Posterior vena cava (tissue), 2 donors: ENCODE data around the gene U2AF1L4. TPM values are rescaled to one million over a fixed set of nuclear protein-coding genes. Genes with fewer than 3 reads are reported as not detected.
A peak's percentile ranks its signal among the peaks of the same experiment; 100 is the strongest.
"Not testable (repeated sequence)": the region's sequence is repeated elsewhere in the genome, so short reads cannot be mapped to it uniquely, and the experiment has no call there.

Experiments used
- DNase-seq: peaks from one replicate; pipeline ENCODE4 v3.0.0-alpha.2; 2020; ENCODE audit warnings: low spot score
- intact Hi-C, 2 donors: fragments of 100-400 bp; cut with DNase I; formaldehyde crosslinking; loops; one replicate each; pipeline versions ENCODE4 v1.14.1 to v1.14.2; 2022 to 2023
- total RNA-seq, 2 donors: library from RNA; stranded (reverse); fragmentation: NEBNext Ultra II Directional; extraction: Animal tissue kit (Norgen Biotek cat#: 25700); gene quantifications; one replicate each; pipeline ENCODE4 v1.2.1, GENCODE V29; 2021
- donor health status: DM: yes; HTN: yes; CAD: no.
- donor health status: DM: yes; HTN: yes; CAD: no.

Gene U2AF1L4
- total RNA-seq, 2 donors from 2014 or later = 13.8 to 18.7 TPM

DNA sequence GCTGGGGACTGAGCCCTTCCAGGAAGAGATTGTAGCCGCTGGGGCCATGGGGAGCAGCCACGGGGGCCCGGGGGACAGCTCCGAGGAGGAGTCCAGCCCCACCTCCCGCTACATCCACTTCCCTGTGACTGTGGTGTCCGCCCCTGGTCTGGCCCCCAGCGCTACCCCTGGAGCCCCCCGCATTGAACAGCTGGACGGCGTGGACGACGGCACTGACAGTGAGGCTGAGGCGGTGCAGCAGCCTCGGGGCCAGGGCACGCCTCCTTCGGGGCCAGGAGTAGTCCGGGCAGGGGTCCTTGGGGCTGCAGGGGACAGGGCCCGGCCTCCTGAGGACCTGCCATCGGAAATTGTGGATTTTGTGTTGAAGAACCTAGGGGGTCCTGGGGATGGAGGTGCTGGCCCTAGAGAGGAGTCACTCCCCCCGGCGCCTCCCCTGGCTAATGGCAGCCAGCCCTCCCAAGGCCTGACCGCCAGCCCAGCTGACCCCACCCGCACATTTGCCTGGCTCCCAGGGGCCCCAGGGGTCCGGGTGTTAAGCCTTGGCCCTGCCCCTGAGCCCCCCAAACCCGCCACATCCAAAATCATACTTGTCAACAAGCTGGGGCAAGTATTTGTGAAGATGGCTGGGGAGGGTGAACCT, 12.6 kb downstream of the U2AF1L4 start:
- intact Hi-C loops = no loop called here
- DNase-seq = peak; percentile 80

DNA sequence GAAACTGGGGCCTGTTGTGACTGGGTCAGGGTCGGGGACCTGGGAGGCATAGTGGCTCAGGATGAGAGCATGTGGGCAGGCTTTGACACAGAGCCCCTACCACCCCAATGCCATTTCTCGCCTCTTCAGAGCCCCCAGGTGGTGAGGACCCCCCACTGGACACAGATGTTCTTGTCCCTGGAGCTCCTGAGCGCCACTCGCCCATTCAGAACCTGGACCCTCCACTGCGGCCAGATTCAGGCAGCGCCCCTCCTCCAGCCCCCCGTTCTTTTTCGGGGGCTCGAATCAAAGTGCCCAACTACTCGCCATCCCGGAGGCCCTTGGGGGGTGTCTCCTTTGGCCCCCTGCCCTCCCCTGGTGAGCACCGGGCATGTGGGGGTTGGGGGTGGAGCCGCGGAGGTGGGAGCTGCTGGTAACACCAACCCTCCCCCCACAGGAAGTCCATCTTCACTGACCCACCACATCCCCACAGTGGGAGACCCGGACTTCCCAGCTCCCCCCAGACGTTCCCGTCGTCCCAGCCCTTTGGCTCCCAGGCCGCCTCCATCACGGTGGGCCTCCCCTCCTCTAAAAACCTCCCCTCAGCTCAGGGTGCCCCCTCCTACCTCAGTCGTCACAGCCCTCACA, 13.3 kb downstream of the U2AF1L4 start:
- DNase-seq = no peak
- intact Hi-C loops = no loop called here

DNA sequence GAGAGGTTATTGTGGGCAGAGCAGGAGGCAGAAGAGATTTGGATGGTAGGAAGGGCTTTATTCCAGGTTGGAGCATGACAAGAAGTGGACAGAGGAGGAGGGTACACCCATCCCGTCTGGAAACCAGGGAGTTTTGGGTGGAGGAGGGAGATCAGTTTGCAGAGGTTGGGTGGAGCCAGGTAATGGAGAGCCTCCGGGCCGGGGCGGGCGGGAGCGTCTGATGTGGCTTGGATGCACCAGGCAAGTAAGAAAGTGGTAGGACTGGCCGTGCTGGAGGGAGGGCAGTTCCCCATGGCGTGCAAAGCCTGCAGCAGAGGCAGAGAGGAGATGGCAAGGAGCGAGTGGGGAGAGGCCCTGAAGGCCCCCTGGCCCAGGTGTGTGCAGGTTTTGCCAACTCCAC, 13.9 kb downstream of the U2AF1L4 start:
- DNase-seq = no peak
- intact Hi-C loops = no loop called here

DNA sequence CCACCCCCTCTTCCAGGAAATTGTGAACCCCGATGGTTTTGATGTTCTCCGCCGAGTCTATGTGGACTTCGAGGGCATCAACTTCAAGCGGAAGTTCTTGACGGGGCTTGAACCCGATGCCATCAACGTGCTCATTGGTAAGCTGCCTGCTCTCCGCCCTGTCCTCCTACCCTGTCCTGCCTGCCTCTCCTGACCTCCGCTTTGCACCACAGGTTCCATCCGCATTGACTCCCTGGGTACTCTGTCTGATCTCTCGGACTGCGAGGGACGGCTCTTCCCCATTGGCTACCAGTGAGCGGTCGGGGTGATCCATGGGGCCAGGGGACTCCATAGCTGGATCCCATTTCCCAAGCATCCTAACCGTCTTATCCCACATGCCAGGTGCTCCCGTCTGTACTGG, 14.9 kb downstream of the U2AF1L4 start:
- intact Hi-C loops = no loop called here

DNA sequence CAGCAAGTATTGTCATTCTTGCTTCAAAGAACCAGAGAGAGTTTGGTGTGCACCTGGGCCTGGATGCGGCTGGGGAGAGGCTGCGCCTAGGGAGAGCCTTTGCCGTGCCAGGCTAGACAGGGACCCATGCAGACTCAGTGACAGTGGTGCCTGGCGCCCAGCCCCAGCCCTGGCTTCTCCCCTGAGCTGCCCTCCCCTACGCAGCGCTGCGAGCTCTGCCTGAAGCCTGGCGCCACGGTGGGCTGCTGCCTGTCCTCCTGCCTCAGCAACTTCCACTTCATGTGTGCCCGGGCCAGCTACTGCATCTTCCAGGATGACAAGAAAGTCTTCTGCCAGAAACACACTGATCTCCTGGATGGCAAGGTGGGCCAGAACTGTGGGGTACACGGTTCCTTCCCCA, 15.5 kb downstream of the U2AF1L4 start:
- no peak for DNase-seq
- intact Hi-C loops = no loop called here

More for the DNA sequence above, 14.9 kb downstream of the U2AF1L4 start:
- DNase-seq = no peak

DNA sequence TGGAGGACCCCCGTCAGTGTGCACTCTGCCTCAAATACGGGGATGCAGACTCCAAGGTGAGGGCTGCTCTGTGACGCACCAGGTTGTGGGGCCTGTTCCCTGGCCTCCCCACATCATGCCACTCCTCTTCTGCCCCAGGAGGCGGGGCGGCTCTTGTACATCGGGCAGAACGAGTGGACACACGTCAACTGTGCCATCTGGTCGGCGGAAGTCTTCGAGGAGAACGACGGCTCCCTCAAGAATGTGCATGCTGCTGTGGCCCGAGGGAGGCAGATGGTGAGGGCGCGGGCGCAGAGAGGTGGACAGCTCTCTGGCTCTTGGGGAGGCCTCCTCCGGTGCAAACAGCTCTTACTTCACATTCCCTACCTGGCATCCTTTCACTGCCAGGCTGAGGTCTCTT, 16.2 kb downstream of the U2AF1L4 start:
- DNase-seq = no peak
- intact Hi-C loops = no loop called here

DNA sequence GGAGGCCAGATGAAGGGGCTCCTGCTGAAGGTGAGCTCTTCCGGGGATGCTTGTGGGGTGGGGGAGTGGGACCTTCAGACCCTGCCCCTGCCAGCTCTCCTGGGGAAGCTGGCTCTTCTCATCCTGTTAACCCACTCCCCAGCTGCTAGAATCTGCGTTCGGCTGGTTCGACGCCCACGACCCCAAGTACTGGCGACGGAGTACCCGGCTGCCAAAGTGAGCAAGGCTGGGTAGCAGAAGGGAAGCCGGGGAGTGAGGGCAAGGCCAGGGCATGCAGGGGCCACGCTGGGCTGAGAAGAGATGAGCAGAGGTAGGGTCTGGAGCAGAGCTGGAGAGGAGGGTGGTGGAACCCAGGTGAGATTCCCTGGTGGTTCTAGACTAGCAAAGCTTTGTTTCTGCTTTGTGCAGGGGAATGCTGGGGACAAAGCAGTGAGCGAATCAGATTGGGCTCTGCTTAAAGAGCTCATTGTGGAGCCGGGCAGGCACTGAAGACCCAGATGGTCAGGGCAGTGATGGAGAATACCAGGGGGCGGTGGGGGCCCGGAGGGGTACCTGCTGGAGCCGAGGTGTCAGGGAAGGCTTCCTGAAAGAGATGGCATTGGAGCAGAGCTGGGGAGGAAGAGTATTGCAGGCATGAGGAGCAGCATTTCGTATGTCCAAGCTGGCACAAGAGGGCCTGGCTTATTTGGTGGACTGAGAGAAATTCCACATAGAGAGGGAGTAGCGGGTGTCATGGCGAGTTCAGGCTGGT, 17.1 kb downstream of the U2AF1L4 start:
- intact Hi-C loops = no loop called here

DNA sequence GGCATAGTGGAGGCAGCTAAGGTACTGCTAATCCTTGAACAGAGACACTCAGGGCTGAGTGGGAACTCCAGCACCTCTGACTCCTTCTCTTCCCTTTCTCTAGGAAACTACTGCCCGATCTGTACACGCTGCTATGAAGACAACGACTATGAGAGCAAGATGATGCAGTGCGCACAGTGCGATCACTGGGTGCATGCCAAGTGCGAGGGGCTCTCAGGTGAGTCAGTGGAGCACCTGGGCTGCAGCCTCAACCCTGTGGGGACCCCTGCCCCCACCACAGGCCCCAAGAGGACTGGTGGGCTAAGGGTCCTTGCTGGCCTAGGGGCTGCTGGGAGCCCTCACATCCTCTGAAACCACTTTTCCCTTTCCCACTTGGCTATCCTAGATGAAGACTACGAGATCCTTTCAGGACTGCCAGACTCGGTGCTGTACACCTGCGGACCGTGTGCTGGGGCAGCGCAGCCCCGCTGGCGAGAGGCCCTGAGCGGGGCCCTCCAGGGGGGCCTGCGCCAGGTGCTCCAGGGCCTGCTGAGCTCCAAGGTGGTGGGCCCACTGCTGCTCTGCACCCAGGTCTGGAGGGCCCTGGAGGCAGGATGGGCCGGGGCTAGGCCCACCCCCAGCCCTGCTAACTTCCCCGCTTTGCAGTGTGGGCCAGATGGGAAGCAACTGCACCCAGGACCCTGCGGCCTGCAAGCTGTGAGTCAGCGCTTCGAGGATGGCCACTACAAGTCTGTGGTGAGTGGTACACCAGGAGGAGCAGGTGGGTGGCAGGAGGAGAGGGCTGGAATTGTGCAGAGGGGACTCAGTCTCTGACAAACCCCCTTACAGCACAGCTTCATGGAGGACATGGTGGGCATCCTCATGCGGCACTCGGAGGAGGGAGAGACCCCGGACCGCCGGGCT, 17.9 kb downstream of the U2AF1L4 start:
- no peak for DNase-seq
- intact Hi-C loops = no loop called here

More for the DNA sequence above, 17.1 kb downstream of the U2AF1L4 start:
- no peak for DNase-seq

DNA sequence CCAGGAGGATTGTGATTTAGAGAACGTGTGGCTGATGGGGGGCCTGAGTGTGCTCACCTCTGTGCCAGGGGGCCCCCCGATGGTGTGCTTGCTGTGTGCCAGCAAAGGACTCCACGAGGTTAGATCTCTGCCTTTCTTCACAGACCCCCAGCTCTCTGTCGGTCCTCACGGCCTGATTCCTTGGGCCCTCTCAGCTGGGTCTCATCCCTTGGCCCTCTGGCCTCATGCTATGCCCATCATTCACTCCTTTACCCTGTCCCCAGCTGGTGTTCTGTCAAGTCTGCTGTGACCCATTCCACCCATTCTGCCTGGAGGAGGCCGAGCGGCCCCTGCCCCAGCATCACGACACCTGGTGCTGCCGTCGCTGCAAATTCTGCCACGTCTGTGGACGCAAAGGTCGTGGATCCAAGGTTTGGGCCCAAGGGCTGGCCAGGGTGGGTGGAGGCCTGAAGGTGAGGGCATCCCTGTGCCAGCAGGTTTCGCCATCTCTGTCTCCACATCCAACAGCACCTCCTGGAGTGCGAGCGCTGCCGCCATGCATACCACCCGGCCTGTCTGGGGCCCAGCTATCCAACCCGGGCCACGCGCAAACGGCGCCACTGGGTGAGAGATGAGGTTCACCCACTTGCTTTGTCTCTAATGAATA, 19.9 kb downstream of the U2AF1L4 start:
- intact Hi-C loops = no loop called here
- DNase-seq = no peak

DNA sequence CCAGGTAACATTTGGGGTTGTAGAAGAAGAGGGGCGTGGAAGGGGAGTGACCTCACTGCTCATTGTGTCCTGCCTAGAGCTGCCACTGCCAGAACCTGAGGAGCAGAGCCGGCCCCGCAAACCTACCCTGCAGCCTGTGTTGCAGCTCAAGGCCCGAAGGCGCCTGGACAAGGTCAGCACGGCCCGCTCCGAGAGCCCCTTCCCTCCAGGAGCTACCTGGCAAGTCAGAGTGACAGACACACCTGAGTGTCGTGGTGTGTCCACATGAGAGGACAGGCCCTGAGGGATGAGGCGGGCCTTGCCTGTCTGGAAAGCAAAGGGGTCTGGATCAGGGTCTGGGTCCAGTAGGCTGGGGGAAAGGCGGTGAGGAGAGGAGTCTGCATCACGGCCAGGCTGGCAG, 20.7 kb downstream of the U2AF1L4 start:
- DNase-seq = no peak
- intact Hi-C loops = no loop called here

DNA sequence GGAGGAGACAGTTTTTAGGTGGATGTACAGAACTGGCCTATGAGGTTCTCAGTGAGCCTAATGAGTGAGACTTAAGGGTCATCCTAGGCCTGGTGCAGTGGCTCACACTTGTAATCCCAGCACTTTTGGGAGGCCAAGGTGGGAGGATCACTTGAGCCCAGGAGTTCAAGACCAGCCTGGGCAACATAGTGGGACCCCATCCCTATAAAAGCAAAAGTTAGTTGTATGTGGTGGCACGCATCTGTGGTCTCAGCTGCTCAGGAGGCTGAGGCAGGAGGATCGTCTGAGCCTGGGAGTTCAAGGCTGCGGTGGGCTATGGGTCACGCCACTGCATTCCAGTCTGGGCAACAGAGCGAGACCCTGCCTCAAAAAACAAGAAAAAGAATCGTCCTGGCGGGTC, 21.1 kb downstream of the U2AF1L4 start:
- intact Hi-C loops, DNase-seq: not testable (repeated sequence)

DNA sequence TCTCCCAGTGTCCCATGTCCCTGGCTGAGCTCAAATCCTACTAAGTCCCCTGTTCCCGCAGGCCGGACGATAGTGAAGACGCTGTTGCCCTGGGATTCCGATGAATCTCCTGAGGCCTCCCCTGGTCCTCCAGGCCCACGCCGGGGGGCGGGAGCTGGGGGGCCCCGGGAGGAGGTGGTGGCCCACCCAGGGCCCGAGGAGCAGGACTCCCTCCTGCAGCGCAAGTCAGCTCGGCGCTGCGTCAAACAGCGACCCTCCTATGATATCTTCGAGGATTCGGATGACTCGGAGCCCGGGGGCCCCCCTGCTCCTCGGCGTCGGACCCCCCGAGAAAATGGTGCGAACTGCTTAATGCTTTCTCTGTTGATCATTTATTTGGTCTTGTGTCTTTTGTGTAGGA, 21.5 kb downstream of the U2AF1L4 start:
- DNase-seq = no peak
- intact Hi-C loops = no loop called here

DNA sequence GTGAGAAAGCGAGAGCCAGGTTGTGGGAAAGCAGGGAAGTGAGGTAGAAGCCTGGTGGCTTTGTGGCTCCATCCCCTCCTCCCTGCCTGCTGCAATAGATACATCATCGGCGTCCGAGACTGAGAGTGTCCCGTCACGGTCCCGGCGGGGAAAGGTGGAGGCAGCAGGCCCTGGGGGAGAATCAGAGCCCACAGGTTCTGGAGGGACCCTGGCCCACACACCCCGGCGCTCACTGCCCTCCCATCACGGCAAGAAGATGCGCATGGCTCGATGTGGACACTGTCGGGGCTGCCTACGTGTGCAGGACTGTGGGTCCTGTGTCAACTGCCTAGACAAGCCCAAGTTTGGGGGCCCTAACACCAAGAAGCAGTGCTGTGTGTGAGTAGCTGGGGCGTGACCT, 22.3 kb downstream of the U2AF1L4 start:
- intact Hi-C loops = no loop called here
- DNase-seq = no peak

DNA sequence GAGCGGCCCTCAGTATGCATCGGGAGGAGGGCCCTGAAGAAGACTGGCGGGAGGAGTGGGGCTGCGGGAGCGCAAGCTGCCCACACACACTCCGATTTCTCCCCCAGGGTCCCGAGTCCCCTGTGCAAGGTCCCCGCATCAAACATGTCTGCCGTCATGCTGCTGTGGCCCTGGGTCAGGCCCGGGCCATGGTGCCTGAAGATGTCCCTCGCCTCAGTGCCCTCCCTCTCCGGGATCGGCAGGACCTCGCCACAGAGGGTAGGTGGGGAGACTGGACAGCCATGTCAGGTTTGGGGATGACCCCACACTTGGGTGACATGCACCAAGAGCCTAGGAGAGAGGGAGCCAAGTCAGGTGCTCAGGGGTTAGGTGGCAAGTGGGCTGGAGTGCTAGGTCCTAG, 22.8 kb downstream of the U2AF1L4 start:
- no peak for DNase-seq
- intact Hi-C loops = no loop called here

DNA sequence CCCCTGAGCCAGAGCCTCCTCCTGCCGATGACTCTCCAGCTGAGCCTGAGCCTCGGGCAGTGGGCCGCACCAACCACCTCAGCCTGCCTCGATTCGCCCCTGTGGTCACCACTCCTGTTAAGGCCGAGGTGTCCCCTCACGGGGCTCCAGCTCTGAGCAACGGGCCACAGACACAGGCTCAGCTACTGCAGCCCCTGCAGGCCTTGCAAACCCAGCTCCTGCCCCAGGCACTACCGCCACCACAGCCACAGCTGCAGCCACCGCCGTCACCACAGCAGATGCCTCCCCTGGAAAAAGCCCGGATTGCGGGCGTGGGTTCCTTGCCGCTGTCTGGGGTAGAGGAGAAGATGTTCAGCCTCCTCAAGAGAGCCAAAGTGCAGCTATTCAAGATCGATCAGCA, 23.8 kb downstream of the U2AF1L4 start:
- no peak for DNase-seq
- intact Hi-C loops = no loop called here

DNA sequence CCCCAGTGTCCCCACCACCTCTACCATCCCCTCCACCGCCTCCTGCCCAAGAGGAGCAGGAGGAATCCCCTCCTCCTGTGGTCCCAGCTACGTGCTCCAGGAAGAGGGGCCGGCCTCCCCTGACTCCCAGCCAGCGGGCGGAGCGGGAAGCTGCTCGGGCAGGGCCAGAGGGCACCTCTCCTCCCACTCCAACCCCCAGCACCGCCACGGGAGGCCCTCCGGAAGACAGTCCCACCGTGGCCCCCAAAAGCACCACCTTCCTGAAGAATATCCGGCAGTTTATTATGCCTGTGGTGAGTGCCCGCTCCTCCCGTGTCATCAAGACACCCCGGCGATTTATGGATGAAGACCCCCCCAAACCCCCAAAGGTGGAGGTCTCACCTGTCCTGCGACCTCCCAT, 24.6 kb downstream of the U2AF1L4 start:
- intact Hi-C loops = no loop called here
- no peak for DNase-seq

DNA sequence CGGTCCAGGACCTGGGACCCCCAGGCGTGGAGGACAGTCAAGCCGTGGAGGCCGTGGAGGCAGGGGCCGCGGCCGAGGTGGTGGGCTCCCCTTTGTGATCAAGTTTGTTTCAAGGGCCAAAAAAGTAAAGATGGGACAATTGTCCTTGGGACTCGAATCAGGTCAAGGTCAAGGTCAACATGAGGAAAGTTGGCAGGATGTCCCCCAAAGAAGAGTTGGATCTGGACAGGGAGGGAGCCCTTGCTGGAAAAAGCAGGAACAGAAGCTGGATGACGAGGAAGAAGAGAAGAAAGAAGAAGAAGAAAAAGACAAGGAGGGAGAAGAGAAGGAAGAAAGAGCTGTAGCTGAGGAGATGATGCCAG, 25.1 kb downstream of the U2AF1L4 start:
- peak; percentile 74 for DNase-seq
- intact Hi-C loops = no loop called here

DNA sequence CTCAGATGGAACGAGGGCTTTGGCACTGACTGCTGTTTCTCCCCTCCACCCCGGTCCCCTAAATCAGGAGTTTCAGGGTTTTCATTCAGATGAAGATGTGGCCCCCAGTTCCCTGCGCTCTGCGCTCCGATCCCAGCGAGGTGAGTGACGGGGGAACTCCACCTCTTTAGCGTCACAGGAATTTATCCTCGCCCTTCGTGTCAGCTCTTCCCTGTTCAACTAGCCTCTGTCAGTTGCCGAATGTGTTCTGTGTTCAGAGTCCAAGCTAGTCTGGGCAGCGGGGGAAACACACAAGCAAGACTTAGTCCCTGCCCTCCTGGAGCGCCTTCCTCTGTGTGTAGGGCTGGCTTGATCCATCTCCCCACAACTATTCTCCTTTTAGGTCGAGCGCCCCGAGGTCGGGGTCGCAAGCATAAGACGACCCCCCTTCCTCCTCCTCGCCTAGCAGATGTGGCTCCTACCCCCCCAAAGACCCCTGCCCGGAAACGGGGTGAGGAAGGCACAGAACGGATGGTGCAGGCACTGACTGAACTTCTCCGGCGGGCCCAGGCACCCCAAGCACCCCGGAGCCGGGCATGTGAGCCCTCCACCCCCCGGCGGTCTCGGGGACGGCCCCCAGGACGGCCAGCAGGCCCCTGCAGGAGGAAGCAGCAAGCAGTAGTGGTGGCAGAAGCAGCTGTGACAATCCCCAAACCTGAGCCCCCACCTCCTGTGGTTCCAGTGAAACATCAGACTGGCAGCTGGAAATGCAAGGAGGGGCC, 25.6 kb downstream of the U2AF1L4 start:
- DNase-seq = no peak
- intact Hi-C loops = loop anchor here in 1 of 2 donors (10.0 kb wide), 1 partner anchor 215 kb away; the partner anchor contains the start of gene LRFN3
